ENCODE results near the gene TINAG.

GRCh38 chr6:54415517-54415916 is 107.3 kb downstream of the TINAG start:
- TF ChIP-seq, protein P1, sequence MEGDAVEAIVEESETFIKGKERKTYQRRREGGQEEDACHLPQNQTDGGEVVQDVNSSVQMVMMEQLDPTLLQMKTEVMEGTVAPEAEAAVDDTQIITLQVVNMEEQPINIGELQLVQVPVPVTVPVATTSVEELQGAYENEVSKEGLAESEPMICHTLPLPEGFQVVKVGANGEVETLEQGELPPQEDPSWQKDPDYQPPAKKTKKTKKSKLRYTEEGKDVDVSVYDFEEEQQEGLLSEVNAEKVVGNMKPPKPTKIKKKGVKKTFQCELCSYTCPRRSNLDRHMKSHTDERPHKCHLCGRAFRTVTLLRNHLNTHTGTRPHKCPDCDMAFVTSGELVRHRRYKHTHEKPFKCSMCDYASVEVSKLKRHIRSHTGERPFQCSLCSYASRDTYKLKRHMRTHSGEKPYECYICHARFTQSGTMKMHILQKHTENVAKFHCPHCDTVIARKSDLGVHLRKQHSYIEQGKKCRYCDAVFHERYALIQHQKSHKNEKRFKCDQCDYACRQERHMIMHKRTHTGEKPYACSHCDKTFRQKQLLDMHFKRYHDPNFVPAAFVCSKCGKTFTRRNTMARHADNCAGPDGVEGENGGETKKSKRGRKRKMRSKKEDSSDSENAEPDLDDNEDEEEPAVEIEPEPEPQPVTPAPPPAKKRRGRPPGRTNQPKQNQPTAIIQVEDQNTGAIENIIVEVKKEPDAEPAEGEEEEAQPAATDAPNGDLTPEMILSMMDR (IDR thresholded peaks at IDR 0.05) = no peak
- no peak for TF ChIP-seq POLR2A (IDR thresholded peaks at IDR 0.05)

Measured in thyroid gland (tissue), 4 donors.